SU-DHL-6 (cell line): ENCODE data around the gene ZG16B.

Experiments used
- CTCF ChIP-seq: fragments of 200-600 bp; sonication (generic); IDR thresholded peaks from one replicate; pipeline ENCODE4 v1.5.1; 2017; ENCODE audit warnings: antibody characterized with exemption, mild to moderate bottlenecking, low read length, moderate library complexity; ENCODE audit not compliant: insufficient read depth, poor library complexity, severe bottlenecking
- EZH2phosphoT487 ChIP-seq: fragments of 200-600 bp; sonication (generic), shearing (Covaris generic); conservative IDR thresholded peaks from 2 replicates; pipeline ENCODE4 v1.6.1; 2018; ENCODE audit warnings: mild to moderate bottlenecking, antibody characterized with exemption, low read length, moderate library complexity, mixed read lengths

GRCh38 chr16:2866431-2866830 is 36.3 kb downstream of the ZG16B start:
- no peak for TF ChIP-seq CTCF
- no peak for TF ChIP-seq EZH2phosphoT487
